Islet of Langerhans (tissue), 1 donor: Measurements from ENCODE around the gene SVIP.

Source experiments
- FAIRE-seq: peaks from one replicate; lab custom pipeline; 2011; peaks lifted over from hg19 to GRCh38; lab: Jason Lieb, UNC

SVIP gene, protein sequence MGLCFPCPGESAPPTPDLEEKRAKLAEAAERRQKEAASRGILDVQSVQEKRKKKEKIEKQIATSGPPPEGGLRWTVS

DNA sequence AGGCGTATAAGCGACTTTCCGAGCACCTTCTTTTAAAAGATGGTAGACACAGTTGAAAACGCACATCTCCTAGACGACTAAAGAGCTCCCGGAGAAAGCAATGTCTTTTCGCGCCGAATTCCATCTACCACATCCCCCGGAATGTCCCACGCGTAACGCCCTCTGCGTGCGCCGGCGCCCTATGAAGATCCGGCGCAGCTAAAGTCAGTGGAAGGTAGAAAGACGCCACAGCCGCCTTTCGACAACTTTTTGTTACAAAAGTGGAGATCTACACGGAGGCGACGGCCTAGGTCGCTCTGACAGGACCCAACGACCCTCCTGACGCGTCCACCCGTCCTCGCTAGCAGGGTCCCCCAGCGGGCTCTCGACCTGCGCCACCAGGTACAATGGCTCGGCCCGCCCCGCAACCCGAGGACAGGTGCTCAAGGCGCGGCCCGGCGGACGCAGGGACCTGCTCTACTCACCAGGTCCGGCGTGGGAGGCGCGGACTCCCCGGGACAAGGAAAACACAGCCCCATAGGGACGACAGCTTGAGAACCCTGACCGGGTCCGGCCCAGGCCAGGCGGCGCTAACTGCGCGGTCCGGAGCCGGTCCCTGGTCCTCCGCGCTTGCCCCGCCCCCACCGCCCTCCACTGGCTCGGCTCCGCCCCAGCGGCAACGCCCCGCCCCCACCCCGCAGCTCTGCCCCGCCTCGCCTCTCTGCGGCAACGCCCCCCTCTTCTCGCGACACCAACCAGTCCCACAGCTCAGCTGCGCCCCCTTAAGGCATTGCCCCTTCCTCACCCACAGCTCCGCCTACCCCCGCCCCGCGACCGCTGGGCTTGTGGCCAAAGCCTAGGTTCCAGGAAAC, at the start of gene SVIP:
Gene SVIP, minus strand, starts transcription at position 571 of the 851 bp plus-strand sequence. Its CDS starts 53 bp downstream, at position 518.
- no peak for FAIRE-seq

DNA sequence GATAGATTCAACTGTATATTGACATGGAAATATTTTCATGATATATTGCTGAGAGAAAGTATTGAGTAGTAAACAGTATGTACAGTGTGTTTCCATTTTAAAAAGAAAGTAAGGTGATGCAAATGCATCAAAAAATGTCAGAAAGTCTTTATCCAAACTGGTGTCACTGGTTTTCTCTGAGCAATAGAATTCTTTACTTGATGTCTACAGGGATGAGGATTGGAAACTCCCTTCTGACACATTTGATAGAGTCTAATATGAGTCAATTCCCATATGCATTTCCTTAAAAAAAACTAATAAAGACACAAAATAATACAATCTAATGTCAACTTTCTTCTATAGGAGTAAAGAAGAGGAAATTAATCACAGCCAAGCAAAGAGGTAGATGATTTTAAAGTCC, 49.0 kb upstream of the SVIP start:
- no peak for FAIRE-seq

DNA sequence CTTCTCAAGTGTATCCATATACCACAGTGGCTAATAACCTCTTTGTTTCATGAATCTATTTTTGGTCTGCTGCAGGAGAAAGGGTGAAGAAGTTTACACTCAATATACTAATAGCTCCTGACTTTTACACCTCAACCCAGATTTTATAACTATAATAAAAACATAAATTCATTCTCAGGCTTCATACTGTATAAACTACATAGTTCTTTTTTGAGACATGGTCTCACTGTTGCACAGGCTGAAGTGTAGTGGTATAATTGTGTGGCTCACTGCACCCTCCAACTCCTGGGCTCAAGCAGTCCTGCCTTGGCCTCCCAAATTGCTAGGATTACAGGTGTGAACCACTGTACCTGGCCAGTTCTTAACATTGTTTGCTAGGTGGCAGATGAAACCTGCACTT, 48.4 kb upstream of the SVIP start:
- FAIRE-seq = no peak

DNA sequence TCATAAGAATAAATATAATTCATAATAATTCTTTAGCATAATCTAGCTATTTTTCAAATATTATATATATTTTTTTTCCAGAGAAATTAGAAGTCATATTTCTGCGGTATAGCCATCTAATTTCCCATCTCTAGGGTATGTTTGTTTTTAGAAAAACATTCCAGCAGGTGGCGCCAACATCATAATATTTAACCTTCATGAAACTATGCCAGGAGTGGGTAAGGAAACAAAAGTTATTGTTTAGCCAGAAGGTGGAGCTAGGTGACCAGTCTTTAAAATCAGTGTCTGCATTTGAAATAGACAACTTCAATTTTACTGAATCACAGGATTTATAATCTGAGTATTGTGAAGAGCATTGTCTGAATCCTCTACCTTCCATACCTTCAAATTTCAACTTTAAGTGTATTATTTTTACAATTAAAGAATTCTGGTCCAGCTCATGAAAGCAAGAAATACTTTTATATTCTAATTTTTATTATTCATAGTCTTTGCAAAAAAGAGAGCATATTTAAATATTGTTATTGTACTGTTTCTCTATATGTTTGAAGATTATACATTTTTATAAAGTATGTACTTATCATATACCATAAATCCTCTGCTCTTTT, 46.4 kb upstream of the SVIP start:
- peak; percentile 99 for FAIRE-seq

DNA sequence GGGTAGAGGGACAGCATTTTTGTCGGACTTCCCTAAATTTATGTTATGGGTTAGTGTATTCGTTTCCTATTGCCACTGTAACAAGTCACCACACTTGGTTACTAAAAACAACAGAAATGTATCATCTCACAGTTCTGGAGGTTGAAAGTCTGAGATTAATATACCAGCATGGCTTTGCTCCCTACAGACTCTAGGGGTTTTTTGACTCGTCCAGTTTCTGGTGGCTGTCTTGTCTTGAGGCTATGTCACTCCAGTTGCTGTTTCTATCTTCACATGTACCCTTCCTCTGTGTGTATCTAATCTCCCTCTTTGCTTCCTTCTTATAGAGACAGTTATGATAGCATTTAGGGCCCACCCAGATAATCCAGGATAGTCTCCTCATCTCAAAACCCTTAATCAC, 39.7 kb upstream of the SVIP start:
- FAIRE-seq = no peak

DNA sequence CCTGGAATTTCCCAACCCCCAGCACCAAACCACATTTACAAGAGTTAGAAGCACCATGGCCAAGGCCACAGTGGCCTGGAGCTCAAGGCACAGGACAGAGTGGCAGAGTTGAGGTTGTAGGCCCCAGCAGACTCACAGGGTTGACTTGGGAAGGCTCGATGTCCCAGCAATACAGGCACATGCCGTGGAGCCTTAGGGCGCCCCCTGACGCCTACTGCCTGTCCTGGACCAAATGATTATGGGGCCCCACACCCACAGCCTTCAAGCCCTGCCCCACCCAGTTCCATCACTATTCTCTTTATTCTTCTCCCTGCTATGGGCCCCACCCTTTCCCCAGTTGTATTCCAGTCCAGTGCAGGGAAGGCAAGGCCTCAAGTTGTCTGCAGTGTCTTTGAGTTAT, 30.6 kb upstream of the SVIP start, which contains the start of gene CCDC179:
Gene CCDC179, minus strand, starts transcription at position 234 of the 400 bp plus-strand sequence. Its CDS starts 53 bp downstream, at position 181.
- FAIRE-seq = no peak

DNA sequence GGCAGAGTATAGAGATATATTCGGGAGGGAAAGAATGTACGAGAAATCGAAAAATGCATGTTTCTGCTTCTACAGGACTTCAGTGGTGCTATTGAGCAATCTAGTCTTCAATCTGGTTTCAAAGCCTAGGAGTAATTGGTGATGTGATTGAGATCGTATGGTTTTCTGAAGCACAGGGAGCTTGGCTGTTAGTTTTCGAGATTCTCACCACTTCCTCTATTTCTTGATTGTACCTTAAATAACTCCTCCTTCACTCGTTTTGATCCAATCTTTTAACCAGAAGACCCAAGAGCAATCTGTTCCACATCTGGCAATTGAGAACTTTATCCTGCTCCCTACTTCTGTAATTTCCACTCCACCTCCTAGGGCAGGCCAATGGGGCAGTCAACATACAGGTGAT, 30.2 kb upstream of the SVIP start:
- no peak for FAIRE-seq

DNA sequence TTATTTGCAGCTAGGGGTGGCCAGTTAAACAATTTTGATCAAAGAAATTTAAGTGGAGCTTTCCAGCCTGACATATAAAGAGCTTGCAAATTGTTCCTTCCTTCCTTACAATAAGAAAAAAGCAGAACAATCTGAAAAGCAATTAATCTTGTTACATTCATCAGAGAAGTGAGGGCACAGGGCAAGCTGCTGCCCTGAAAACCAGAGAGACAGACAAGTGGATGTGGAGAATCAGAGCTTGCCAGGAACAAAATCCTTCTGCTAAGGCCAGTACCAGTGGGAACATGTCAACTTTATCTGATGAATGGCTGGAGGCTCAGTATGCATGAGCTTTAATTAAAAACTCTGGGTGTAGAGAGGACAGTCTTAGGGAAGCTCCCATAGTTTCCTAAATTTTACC, 21.9 kb upstream of the SVIP start:
- FAIRE-seq = no peak

DNA sequence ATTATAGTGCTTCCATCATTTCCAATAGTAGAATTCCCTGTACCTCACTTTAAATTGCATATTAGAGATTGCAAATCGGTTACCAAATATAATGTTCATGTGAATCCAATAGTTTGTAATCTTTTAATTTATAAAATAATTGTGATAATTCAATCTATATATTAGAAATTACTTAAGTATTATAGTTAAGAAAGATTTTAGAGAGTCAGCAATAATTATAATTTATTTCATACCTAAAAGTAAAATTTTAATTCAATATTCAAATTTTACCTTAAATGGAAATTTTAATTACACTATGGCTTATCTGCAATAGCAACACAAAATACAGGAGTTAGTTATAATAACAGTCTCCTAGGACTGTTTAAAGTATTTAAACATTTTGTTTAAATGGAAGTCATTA, 17.1 kb upstream of the SVIP start:
- peak; percentile 65 for FAIRE-seq

DNA sequence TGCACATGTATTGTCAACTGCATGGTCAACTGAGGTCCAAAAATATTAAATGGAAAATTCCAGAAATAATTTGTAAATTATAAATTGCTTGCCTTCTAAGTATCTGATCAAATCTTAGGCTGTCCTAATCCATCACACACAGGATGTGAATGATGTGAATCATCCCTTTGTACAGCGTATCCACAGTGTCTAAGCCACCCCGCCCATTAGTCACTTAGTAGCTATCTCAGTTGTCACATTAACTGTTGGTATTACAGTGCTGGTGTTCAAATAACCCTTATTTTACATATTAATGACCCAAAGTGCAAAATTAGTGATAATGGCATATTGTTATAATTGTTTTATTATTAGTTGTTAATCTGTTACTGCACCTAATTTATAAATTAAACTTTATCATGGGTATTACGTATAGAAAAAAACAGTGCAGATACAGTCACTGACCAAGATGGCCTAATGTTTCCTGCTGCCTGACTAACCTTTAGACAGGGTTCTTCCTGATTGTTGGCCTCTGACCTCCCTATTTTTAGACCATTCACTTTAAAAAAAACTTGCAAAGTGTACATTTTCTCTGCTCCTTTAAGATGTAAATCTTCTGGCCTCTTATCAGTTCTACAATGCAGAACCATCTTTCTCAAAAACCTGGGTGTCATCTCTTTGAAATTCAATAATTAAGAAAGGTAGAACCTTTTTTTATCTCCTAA, 2.9 kb upstream of the SVIP start:
- FAIRE-seq = no peak

DNA sequence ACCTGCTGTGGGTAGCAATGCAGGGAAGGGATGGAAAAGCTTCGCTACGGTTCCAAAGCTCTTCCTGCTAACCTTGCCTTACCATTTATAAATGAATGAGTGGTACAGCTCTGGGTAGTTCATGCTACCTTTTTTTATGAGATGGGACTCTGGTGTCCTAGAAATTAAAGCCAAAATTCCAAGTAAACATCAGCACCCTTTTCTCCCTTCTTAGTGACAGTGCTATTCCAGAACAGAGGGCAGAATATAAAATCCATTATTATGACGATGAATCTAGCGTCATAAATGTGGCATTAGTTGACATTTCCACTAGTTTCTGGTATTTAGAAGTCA, 447 bp upstream of the SVIP start:
- FAIRE-seq = peak; percentile 96

DNA sequence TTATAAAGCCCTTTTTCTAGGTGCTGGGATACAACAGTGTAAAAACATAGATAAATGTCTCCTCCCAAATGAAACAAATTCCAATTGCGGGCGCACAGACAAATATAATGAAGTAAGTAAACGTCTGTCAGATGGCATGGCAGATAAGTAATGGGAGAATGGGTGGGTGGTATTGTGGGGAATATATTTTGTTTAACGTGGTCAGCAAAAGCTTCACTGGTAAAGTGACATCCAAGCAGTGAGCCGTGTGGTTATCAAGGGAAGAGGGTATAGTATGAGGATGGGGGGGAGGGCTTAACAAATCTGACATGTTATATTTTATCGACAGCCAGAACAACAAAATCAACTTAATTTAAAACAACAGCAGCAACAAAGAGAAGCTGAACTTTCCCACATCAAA, 1.2 kb downstream of the SVIP start:
- no peak for FAIRE-seq

DNA sequence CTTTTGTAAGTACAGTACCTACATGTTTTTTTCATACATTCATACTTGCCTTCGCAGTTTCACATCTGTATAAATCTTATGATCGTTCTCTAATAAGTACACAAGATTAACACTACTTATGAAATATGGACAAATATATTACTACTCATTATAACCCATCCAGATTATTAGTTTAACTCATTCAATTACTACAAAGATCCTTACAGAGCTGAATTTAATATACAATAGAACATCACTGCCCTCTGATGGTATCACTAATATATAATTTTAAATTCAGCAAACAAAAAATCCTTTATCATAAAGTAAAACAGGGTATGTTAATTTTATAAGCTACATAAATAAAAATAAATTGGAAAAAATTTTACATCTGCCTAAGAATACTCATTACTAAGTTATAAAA, 7.4 kb downstream of the SVIP start:
- FAIRE-seq = peak; percentile 24

DNA sequence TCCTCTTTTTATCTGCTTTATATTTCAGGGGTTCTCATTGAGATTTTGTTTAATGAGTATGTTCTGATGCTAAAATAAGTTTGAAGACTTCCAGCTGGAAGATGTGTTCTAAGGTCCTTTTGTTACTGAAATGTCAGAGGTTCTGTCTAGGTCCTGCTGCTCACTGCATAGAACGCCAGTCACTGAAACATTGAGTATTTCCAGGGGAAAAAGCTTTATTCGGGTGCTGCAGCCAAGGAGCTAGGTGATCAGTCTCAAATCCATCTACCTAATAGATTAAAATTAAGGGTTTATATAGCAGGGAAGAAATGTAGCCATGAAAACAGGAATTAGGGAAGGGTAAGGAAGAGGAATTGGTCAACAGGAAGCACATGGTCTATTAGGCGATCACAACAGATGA, 19.7 kb downstream of the SVIP start:
- FAIRE-seq = no peak

DNA sequence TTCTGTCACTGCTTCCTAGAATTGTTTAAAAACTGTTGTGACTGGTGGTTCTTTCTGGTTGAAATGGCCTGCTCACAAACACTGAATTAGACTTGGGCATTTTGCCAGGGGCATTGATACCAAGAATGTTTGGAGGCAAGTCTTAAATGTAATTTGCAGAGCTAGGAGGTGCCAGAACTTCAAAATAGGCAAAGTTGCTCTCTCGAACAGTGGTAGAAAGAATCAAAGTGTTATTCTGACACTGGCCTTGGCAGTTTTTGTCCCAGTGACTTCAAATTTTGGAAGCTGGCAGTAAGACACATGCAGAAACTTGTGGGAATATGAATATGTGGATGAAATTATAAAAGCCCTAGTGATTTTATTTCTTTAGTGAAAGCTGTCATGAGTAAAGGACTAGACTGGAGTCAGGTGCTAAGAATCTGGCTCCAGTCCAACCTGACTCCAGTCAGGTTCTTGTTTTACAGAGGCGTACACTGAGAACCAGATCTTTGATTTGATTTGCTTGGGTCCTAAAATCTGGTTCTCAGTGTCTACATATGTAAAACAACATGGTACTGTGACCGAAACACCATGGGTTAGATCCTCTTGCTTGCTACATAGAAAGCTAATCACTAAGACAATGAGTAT, 20.9 kb downstream of the SVIP start:
- FAIRE-seq = no peak

DNA sequence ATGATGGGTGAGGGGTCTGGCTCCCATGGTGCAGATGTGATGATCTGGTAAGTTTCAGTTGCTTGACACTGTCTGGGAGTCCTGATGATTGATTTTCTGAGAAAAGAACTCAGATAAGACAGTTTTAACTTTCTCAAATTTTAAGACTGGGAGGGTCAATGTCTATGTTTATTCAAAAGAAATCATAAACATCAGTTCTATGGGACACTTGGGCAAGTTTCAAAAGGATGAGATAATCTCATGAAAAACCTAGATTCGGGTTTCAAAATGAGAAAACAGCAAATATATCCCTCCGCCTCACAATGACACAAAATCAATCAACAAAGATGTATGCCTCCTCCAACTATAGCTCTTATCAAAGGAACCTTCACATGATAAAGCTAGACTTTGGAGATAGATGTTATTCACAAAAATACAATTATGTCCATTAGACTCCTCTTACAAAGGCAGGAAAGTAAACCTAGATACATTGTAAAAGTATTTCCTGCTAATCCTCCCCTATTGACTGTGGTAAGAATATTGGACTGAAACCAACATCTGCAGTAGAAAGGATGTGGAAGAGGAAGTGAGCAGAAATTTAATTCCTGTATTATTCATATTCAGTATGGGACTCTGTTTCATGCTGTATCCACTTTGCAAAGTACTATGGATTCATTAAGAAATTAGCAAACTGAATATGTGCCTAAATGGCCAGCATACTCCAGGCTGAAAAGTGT, 21.6 kb downstream of the SVIP start:
- no peak for FAIRE-seq

DNA sequence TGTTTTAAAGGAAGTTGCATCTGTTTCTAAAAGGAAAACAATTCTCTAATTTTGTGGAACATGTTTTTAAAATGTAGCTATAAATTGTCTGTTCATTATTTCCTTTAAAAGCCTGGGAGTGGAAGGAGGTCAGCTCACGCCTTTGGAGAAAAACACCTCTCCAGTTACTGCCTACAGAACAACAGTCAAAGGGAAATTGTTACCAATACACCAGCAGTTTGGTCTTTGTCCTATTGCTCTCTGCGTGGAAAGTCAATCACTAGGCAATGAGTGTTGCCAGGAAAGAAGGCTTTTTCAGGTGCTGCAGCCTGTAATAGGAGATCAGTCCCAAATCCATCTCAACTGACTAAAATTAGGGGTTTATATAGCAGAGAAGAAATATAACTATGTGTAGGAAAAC, 22.2 kb downstream of the SVIP start:
- FAIRE-seq = no peak

DNA sequence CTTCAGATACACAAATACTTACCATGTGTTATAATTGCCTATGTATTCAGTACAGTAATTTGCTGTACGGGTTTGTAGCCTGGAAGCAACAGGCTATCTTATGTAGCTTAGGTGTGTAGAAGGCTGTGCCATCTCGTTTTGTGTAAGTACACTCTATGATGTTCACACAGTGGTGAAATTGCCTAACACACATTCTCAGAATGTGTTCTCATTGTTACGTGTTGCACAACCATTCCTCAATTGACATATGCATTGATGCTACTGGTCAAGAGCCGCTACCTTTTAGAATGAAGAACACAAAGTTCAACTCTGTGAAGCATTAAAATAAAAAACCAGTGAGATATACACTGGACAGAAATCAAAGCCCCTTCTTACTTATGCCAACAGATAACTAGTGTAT, 26.7 kb downstream of the SVIP start:
- FAIRE-seq = no peak

DNA sequence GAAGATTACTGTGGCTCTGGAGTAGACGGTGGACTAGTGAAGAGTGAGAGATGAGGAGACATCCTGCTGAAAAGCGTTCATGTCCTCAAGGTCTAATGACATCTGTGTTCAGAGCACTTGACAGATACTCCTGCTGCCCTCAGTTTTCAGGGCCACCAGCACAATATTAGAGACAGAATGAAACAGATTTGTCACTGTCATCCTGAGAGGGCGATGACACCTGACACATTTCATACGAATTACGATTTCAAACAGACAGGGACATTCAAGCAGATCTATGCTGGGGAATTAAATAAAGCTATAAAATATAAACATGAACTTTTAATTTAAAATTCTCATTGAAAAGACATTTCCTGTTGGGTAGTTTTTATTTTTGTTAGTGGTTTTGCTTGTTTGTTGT, 29.1 kb downstream of the SVIP start:
- FAIRE-seq = no peak

DNA sequence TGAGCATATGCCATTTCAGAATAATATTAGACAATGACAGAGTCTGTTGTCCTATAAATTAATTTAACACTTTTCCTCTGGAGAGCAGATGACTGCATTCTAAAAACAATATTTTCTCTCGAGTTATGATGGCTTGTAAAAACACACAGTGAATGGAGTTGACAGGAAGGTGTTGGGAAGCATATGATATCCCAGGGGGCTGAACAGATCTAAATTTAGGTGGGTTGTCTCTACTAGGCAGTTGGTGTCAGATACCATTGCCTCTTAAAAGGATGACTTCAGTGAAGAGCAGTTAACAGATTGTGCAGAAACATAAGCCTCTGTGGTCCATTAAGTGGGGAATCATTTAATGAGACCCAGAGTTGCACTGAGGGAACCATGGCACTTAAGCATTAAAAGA, 30.7 kb downstream of the SVIP start:
- no peak for FAIRE-seq

DNA sequence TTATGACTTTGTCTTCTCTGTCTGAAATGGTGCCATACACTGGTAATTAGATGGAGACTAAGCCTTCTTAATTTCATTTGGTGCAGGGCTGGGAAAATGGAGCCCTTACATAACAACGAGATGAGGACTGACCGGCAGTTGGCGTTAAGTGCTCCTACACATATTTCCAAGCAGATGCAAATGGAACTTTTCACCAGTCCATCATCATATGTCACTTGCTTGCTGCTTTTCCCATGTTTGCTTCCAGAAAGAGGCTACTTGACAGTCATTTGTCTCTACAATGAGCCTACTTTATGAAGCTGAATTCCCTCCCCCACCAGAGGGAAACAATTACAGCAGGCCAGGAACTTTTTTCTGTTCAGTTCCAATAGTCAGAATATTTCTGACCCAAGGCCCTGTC, 32.6 kb downstream of the SVIP start:
- no peak for FAIRE-seq

DNA sequence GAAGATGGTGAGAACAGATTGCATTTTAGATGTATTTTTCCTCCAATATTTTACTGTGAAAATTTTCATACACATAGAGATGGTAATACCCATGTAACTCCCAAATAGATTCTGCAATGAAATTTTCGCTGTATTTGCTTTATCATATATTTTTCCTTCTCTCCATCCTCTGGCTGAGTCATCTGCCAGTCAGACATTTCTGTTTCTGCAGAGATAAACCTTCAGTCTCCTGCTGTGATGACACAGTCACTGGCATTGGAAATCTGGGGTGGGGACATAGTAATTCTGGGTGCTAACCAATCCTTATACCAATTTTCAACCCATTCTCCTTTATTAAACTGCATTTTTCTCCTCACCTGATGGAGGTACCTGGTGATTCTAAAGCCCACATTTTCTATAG, 33.7 kb downstream of the SVIP start:
- FAIRE-seq = no peak
